A673 (cell line): ENCODE data around the gene PAK5. TPM values are rescaled to one million over a fixed set of nuclear protein-coding genes. Genes with fewer than 3 reads are reported as not detected.

Experiments used
- BruUV-seq: library from RNA; stranded (reverse); fragments of 400-500 nt; replicated peaks from 2 replicates; lab custom pipeline; 2021; lab: Mats Ljungman, UMichigan
- CTCF ChIA-PET: fragments of 300-600 bp; sonication (Branson Sonifier 250); formaldehyde crosslinking; loops from one replicate; lab custom pipeline; 2022; ENCODE audit warnings: antibody characterized with exemption; lab: Charles Lee
- POLR2A ChIA-PET: fragments of 300-600 bp; sonication (Branson Sonifier 250); formaldehyde crosslinking; loops from one replicate; lab custom pipeline; 2022; ENCODE audit warnings: antibody characterized with exemption; ENCODE audit not compliant: low non-redundant PET; lab: Charles Lee
- DNase-seq: peaks from one replicate; pipeline ENCODE4 v3.0.0-alpha.2; 2015; ENCODE audit warnings: low spot score
- H3K27ac ChIP-seq: fragments of 200-600 bp; sonication (generic); 2 replicates; pipeline ENCODE4 v1.5.1; 2016; ENCODE audit warnings: mixed run types, low read depth, mild to moderate bottlenecking, mixed read lengths, antibody characterized with exemption, low read length; ENCODE audit not compliant: poor library complexity, severe bottlenecking
- H3K27me3 ChIP-seq: fragments of 200-600 bp; sonication (generic); replicated peaks from 2 replicates; pipeline ENCODE4 v1.6.1; 2017; ENCODE audit warnings: mixed run types, low read depth, mild to moderate bottlenecking, mixed read lengths, antibody characterized with exemption, low read length; ENCODE audit not compliant: insufficient read depth, poor library complexity
- H3K36me3 ChIP-seq: fragments of 200-600 bp; sonication (generic); 2 replicates; pipeline ENCODE4 v1.6.1; 2016; ENCODE audit warnings: mixed run types, mild to moderate bottlenecking, mixed read lengths, antibody characterized with exemption, low read length; ENCODE audit not compliant: insufficient read depth, poor library complexity, severe bottlenecking
- H3K4me1 ChIP-seq: fragments of 200-600 bp; sonication (generic); 2 replicates; pipeline ENCODE4 v1.6.1; 2017; ENCODE audit warnings: mixed run types, mild to moderate bottlenecking, mixed read lengths, antibody characterized with exemption, low read length; ENCODE audit not compliant: insufficient read depth, poor library complexity, severe bottlenecking
- H3K4me3 ChIP-seq: fragments of 200-600 bp; sonication (generic); 2 replicates; pipeline ENCODE4 v1.5.1; 2016; ENCODE audit warnings: low read depth, mixed run types, mild to moderate bottlenecking, mixed read lengths, low read length; ENCODE audit not compliant: poor library complexity, severe bottlenecking
- H3K9me3 ChIP-seq: fragments of 200-600 bp; sonication (generic); 2 replicates; pipeline ENCODE4 v1.6.1; 2016; ENCODE audit warnings: mixed run types, low read depth, mild to moderate bottlenecking, mixed read lengths, antibody characterized with exemption, low read length; ENCODE audit not compliant: poor library complexity, severe bottlenecking
- CTCF ChIP-seq: fragments of 300-800, 200-600 bp; sonication (generic); conservative IDR thresholded peaks from 2 replicates; pipeline ENCODE4 v1.5.1; 2017; ENCODE audit warnings: low read depth, mild to moderate bottlenecking, antibody characterized with exemption, low read length, moderate library complexity, mixed read lengths
- EZH2 ChIP-seq: fragments of 200-600 bp; sonication (generic); IDR thresholded peaks from 2 replicates; pipeline ENCODE4 v1.6.1; 2017; ENCODE audit warnings: borderline replicate concordance, low read depth, mild to moderate bottlenecking, mixed read lengths, antibody characterized with exemption, low read length; ENCODE audit not compliant: poor library complexity, severe bottlenecking
- intact Hi-C: fragments of 100-400 bp; cut with micrococcal nuclease; formaldehyde crosslinking; loops from one replicate; pipeline ENCODE4 v1.10.0; 2022; ENCODE audit not compliant: unreplicated experiment
- total RNA-seq: library from RNA; stranded (reverse); gene quantifications from 2 replicates; pipeline ENCODE4 v1.2.3, GENCODE V29; 2021

The PAK5 gene
- total RNA-seq, 1 experiment from 2014 or later, result not detected

DNA sequence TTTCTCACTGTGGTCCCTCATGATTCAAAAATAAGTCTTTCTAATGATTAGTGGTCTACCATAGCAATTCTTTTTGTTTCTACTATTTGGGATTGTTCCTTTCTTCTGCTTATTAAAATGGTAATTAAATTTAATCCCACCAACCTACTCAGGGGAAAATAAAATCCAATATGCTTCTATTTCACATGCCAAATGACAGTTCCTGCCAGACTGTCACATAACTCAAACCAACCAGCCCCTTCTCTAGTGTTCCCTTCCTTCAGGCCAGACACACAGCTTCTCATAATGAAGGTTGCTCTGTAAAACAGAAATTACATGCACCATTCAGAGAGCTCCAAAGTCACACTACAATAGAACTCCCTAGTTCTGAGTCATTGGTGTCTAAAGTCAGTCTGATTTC, 23.2 kb downstream of the PAK5 start:
- H3K36me3 ChIP-seq, result no peaks in the 10 kb centered on the region
- BruUV-seq, result no TSS peak
- ChIA-PET POLR2A (no interaction called here), CTCF (no interaction called here)
- no peak for DNase-seq
- H3K27me3 ChIP-seq, result peaks cover 27% of the 10 kb centered on the region
- no peaks in the 10 kb centered on the region for H3K9me3 ChIP-seq
- no peak for TF ChIP-seq CTCF
- TF ChIP-seq EZH2, result no peak
- no peaks in the 10 kb centered on the region for H3K4me1 ChIP-seq
- no peak overlapping the region for H3K27ac ChIP-seq
- intact Hi-C loops, result no loop called here
- H3K4me3 ChIP-seq, result no peak overlapping the region

DNA sequence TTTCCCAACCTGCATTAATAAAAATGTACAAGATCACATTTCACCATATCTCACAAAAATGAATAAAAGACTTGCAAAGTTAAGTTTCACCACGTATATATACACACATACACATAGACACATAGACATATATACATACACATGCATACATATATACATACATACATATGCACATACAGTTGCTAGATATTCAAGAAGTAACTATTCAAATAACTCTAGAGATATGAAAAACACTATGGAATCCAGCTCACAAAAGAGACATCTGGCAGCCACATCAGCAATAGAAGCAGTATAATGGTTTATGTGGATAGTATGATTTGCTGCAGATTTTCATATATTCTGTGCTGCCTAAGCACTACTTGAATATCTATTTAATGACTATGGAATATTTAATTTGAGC, 28.1 kb downstream of the PAK5 start:
- DNase-seq, result no peak
- no peak for TF ChIP-seq CTCF
- TF ChIP-seq EZH2, result no peak
- POLR2A ChIA-PET, result no interaction called here
- intact Hi-C loops, result no loop called here
- Histone ChIP-seq H3K4me1 (no peaks in the 10 kb centered on the region), H3K4me3 (no peak overlapping the region), H3K27me3 (peaks cover 17% of the 10 kb centered on the region), H3K9me3 (no peaks in the 10 kb centered on the region), H3K36me3 (no peaks in the 10 kb centered on the region), H3K27ac (no peak overlapping the region)
- CTCF ChIA-PET, result no interaction called here
- BruUV-seq, result no TSS peak

DNA sequence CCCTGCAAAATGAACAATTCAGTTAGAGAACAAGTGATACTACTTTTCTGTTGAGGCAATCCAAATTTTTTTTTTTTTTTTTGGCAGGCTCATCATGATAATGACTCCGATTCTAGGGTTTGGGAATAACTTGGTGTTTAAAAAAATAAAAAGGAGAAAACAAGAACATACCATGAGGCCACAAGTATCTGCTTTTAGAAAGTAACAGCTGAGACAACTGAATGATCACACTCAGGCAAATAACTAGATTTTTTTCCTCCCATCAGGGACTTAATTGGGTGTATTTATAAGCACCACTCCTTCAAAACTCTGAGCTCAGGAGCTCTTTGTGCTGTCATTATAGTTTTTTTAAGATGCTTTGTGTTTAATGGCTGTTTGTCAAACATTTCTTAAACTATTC, 29.6 kb downstream of the PAK5 start:
- BruUV-seq, result no TSS peak
- no peaks in the 10 kb centered on the region for H3K4me1 ChIP-seq
- CTCF ChIA-PET, result no interaction called here
- POLR2A ChIA-PET, result no interaction called here
- H3K27ac ChIP-seq, result no peak overlapping the region
- H3K4me3 ChIP-seq, result no peak overlapping the region
- intact Hi-C loops, result no loop called here
- H3K36me3 ChIP-seq, result no peaks in the 10 kb centered on the region
- no peak for DNase-seq
- H3K27me3 ChIP-seq, result peaks cover 17% of the 10 kb centered on the region
- no peak for TF ChIP-seq EZH2
- no peak for TF ChIP-seq CTCF
- no peaks in the 10 kb centered on the region for H3K9me3 ChIP-seq
